ENCODE data around the gene EFR3B.

Gene EFR3B

GRCh38 chr2:25073025-25073424, 31.1 kb downstream of the EFR3B start:
- Histone ChIP-seq H3K27me3 (ENCODE audit: insufficient read depth, low read length) (no peaks in the 10 kb centered on the region), H3K4me3 (ENCODE audit: low read length) (no peak overlapping the region), H3K36me3 (ENCODE audit: insufficient read depth, low read length) (no peaks in the 10 kb centered on the region), H3K4me1 (ENCODE audit: insufficient read depth, low read length) (no peaks in the 10 kb centered on the region; the same call in 1 of the 2 replicates), H3K9me3 (ENCODE audit: insufficient read depth, low read depth, low read length) (no peaks in the 10 kb centered on the region), H3K9ac (ENCODE audit: low read depth, low read length) (no peak overlapping the region), H3K27ac (ENCODE audit: low read depth, low read length) (no peak overlapping the region)
- 90% methylated on average over 3 of the region's 5 CpGs for WGBS

GRCh38 chr2:25073914-25074313, 32.0 kb downstream of the EFR3B start:
- no peak overlapping the region for H3K4me3 ChIP-seq (ENCODE audit: low read length)
- no peak overlapping the region for H3K27ac ChIP-seq (ENCODE audit: low read depth, low read length)
- peaks cover 2% of the 10 kb centered on the region; the same call in 1 of the 2 replicates for H3K4me1 ChIP-seq (ENCODE audit: insufficient read depth, low read length)
- over 99% methylated on average over 4 of the region's 4 CpGs for WGBS
- no peaks in the 10 kb centered on the region for H3K36me3 ChIP-seq (ENCODE audit: insufficient read depth, low read length)
- H3K27me3 ChIP-seq (ENCODE audit: insufficient read depth, low read length), result no peaks in the 10 kb centered on the region
- no peak overlapping the region for H3K9ac ChIP-seq (ENCODE audit: low read depth, low read length)
- H3K9me3 ChIP-seq (ENCODE audit: insufficient read depth, low read depth, low read length), result no peaks in the 10 kb centered on the region

- peaks cover 2% of the 10 kb centered on the region; the same call in 1 of the 2 replicates for H3K4me1 ChIP-seq (ENCODE audit: insufficient read depth, low read length)
- 96% methylated on average over 3 of the region's 3 CpGs for whole genome bisulfite sequencing
- H3K27me3 ChIP-seq (ENCODE audit: insufficient read depth, low read length), result no peaks in the 10 kb centered on the region
- H3K27ac ChIP-seq (ENCODE audit: low read depth, low read length), result no peak overlapping the region
- no peaks in the 10 kb centered on the region for H3K9me3 ChIP-seq (ENCODE audit: insufficient read depth, low read depth, low read length)
- no peak overlapping the region for H3K9ac ChIP-seq (ENCODE audit: low read depth, low read length)
- no peaks in the 10 kb centered on the region for H3K36me3 ChIP-seq (ENCODE audit: insufficient read depth, low read length)
- no peak overlapping the region for H3K4me3 ChIP-seq (ENCODE audit: low read length)
These were observed 33.0 kb downstream of the EFR3B start for GRCh38 chr2:25074826-25075225.

- WGBS, result 89% methylated on average over 5 of the region's 5 CpGs
- Histone ChIP-seq H3K4me3 (ENCODE audit: low read length) (no peak overlapping the region), H3K27ac (ENCODE audit: low read depth, low read length) (no peak overlapping the region)
These were observed 34.9 kb downstream of the EFR3B start for GRCh38 chr2:25076749-25077148.

GRCh38 chr2:25077789-25078169, 35.9 kb downstream of the EFR3B start:
- WGBS, result 91% methylated on average over 1 of the region's 2 CpGs
- H3K4me3 ChIP-seq (ENCODE audit: low read length), result no peak overlapping the region
- H3K27ac ChIP-seq (ENCODE audit: low read depth, low read length), result no peak overlapping the region

More at GRCh38 chr2:25076749-25077148, 34.9 kb downstream of the EFR3B start:
- Histone ChIP-seq H3K4me1 (ENCODE audit: insufficient read depth, low read length) (peaks cover 2% of the 10 kb centered on the region; the same call in 1 of the 2 replicates), H3K27me3 (ENCODE audit: insufficient read depth, low read length) (no peaks in the 10 kb centered on the region), H3K36me3 (ENCODE audit: insufficient read depth, low read length) (no peaks in the 10 kb centered on the region), H3K9ac (ENCODE audit: low read depth, low read length) (no peak overlapping the region), H3K9me3 (ENCODE audit: insufficient read depth, low read depth, low read length) (no peaks in the 10 kb centered on the region)

GRCh38 chr2:25078170-25079049, 36.5 kb downstream of the EFR3B start:
- Histone ChIP-seq H3K9me3 (ENCODE audit: insufficient read depth, low read depth, low read length) (no peaks in the 10 kb centered on the region), H3K36me3 (ENCODE audit: insufficient read depth, low read length) (no peaks in the 10 kb centered on the region), H3K4me3 (ENCODE audit: low read length) (no peak overlapping the region), H3K27me3 (ENCODE audit: insufficient read depth, low read length) (no peaks in the 10 kb centered on the region), H3K27ac (ENCODE audit: low read depth, low read length) (no peak overlapping the region), H3K9ac (ENCODE audit: low read depth, low read length) (no peak overlapping the region), H3K4me1 (ENCODE audit: insufficient read depth, low read length) (peaks cover 2% of the 10 kb centered on the region; the same call in 1 of the 2 replicates)
- WGBS, result 80% methylated on average over 16 of the region's 16 CpGs

More at GRCh38 chr2:25077789-25078169, 35.9 kb downstream of the EFR3B start:
- H3K36me3 ChIP-seq (ENCODE audit: insufficient read depth, low read length), result no peaks in the 10 kb centered on the region
- H3K9ac ChIP-seq (ENCODE audit: low read depth, low read length), result no peak overlapping the region
- H3K4me1 ChIP-seq (ENCODE audit: insufficient read depth, low read length), result peaks cover 2% of the 10 kb centered on the region; the same call in 1 of the 2 replicates
- no peaks in the 10 kb centered on the region for H3K9me3 ChIP-seq (ENCODE audit: insufficient read depth, low read depth, low read length)
- H3K27me3 ChIP-seq (ENCODE audit: insufficient read depth, low read length), result no peaks in the 10 kb centered on the region

GRCh38 chr2:25079050-25079635, 37.3 kb downstream of the EFR3B start:
- Histone ChIP-seq H3K27ac (ENCODE audit: low read depth, low read length) (no peak overlapping the region), H3K4me1 (ENCODE audit: insufficient read depth, low read length) (peaks cover 2% of the 10 kb centered on the region; the same call in 1 of the 2 replicates), H3K27me3 (ENCODE audit: insufficient read depth, low read length) (no peaks in the 10 kb centered on the region), H3K4me3 (ENCODE audit: low read length) (no peak overlapping the region), H3K9ac (ENCODE audit: low read depth, low read length) (no peak overlapping the region), H3K36me3 (ENCODE audit: insufficient read depth, low read length) (no peaks in the 10 kb centered on the region), H3K9me3 (ENCODE audit: insufficient read depth, low read depth, low read length) (no peaks in the 10 kb centered on the region)
- 90% methylated on average over 2 of the region's 3 CpGs for WGBS

- no peaks in the 10 kb centered on the region for H3K36me3 ChIP-seq (ENCODE audit: insufficient read depth, low read length)
- WGBS, result 95% methylated on average over 9 of the region's 9 CpGs
These were observed 39.4 kb downstream of the EFR3B start for GRCh38 chr2:25081237-25081790.

GRCh38 chr2:25082002-25082622, 40.2 kb downstream of the EFR3B start:
- Histone ChIP-seq H3K9ac (ENCODE audit: low read depth, low read length) (no peak overlapping the region), H3K4me3 (ENCODE audit: low read length) (no peak overlapping the region), H3K27ac (ENCODE audit: low read depth, low read length) (no peak overlapping the region), H3K9me3 (ENCODE audit: insufficient read depth, low read depth, low read length) (no peaks in the 10 kb centered on the region), H3K27me3 (ENCODE audit: insufficient read depth, low read length) (no peaks in the 10 kb centered on the region), H3K36me3 (ENCODE audit: insufficient read depth, low read length) (no peaks in the 10 kb centered on the region), H3K4me1 (ENCODE audit: insufficient read depth, low read length) (peaks cover 2% of the 10 kb centered on the region; the same call in 1 of the 2 replicates)
- 87% methylated on average over 6 of the region's 6 CpGs for WGBS

More at GRCh38 chr2:25081237-25081790, 39.4 kb downstream of the EFR3B start:
- Histone ChIP-seq H3K27ac (ENCODE audit: low read depth, low read length) (no peak overlapping the region), H3K4me1 (ENCODE audit: insufficient read depth, low read length) (peaks cover 2% of the 10 kb centered on the region; the same call in 1 of the 2 replicates), H3K4me3 (ENCODE audit: low read length) (no peak overlapping the region), H3K9me3 (ENCODE audit: insufficient read depth, low read depth, low read length) (no peaks in the 10 kb centered on the region), H3K9ac (ENCODE audit: low read depth, low read length) (no peak overlapping the region), H3K27me3 (ENCODE audit: insufficient read depth, low read length) (no peaks in the 10 kb centered on the region)

GRCh38 chr2:25085761-25086560, 44.1 kb downstream of the EFR3B start:
- Histone ChIP-seq H3K9me3 (ENCODE audit: insufficient read depth, low read depth, low read length) (no peaks in the 10 kb centered on the region), H3K4me3 (ENCODE audit: low read length) (no peak overlapping the region), H3K27me3 (ENCODE audit: insufficient read depth, low read length) (no peaks in the 10 kb centered on the region; the same call in 1 of the 2 replicates), H3K36me3 (ENCODE audit: insufficient read depth, low read length) (no peaks in the 10 kb centered on the region), H3K9ac (ENCODE audit: low read depth, low read length) (no peak overlapping the region), H3K27ac (ENCODE audit: low read depth, low read length) (no peak overlapping the region), H3K4me1 (ENCODE audit: insufficient read depth, low read length) (peaks cover 22% of the 10 kb centered on the region)
- WGBS, result 99% methylated on average over 4 of the region's 4 CpGs

Data from HUES64 (cell line).